Kidney (tissue), 14 donors: ENCODE measurements around the gene FLYWCH1. TPM values are rescaled to one million over a fixed set of nuclear protein-coding genes. Genes with fewer than 3 reads are reported as not detected.

ENCODE experiments used
- DNase-seq, 5 donors: peaks; one replicate each; pipeline ENCODE4 v3.0.0-alpha.2; 2013 to 2020
- FAIRE-seq: peaks from 2 replicates; lab custom pipeline; 2012; peaks lifted over from hg19 to GRCh38; lab: Jason Lieb, UNC
- H3K27ac ChIP-seq, 2 donors: one replicate each; pipeline ENCODE4 v1.7.0; 2013; ENCODE audit warnings: low read depth in 2 of 2, low read length in 2 of 2, inconsistent platforms in 1 of 2
- H3K27me3 ChIP-seq: one replicate; pipeline ENCODE4 v1.7.1; 2013; ENCODE audit warnings: low read length, inconsistent platforms; ENCODE audit not compliant: control insufficient read depth, insufficient read depth
- H3K36me3 ChIP-seq, 3 donors: one replicate each; pipeline versions ENCODE4 v1.7.0 to v1.7.1; 2013; ENCODE audit warnings: low read length in 3 of 3, control low read depth in 1 of 3, inconsistent platforms in 1 of 3; ENCODE audit not compliant: insufficient read depth in 3 of 3, control insufficient read depth in 2 of 3
- H3K4me1 ChIP-seq, 3 donors: one replicate each; pipeline versions ENCODE4 v1.7.0 to v1.7.1; 2013; ENCODE audit warnings: low read length in 3 of 3, inconsistent platforms in 1 of 3, low read depth in 1 of 3; ENCODE audit not compliant: control insufficient read depth in 2 of 3, insufficient read depth in 2 of 3
- H3K4me3 ChIP-seq, 3 donors: one replicate each; pipeline versions ENCODE4 v1.7.0 to v1.8.1; 2013; ENCODE audit warnings: low read length in 3 of 3, control low read depth in 1 of 3, inconsistent platforms in 1 of 3
- H3K9ac ChIP-seq, 3 donors: one replicate each; pipeline versions ENCODE4 v1.7.0 to v1.7.1; 2013; ENCODE audit warnings: low read length in 3 of 3, control low read depth in 1 of 3, inconsistent platforms in 1 of 3
- H3K9me3 ChIP-seq, 3 donors: one replicate each; pipeline versions ENCODE4 v1.7.0 to v1.7.1; 2013; ENCODE audit warnings: low read length in 3 of 3, control low read depth in 1 of 3, inconsistent platforms in 1 of 3; ENCODE audit not compliant: control insufficient read depth in 2 of 3, insufficient read depth in 1 of 3
- CTCF ChIP-seq: IDR thresholded peaks from 3 replicates; pipeline ENCODE4 v1.5.1; 2012; ENCODE audit warnings: mild to moderate bottlenecking, moderate library complexity, borderline replicate concordance; ENCODE audit not compliant: insufficient read depth; ENCODE audit errors: extremely low read depth
- intact Hi-C: fragments of 100-400 bp; cut with DNase I; formaldehyde crosslinking; loops from one replicate; pipeline ENCODE4 v1.11.1; 2022
- polyA plus RNA-seq: library from polyadenylated mRNA; stranded (reverse); fragments of 350-450 nt; fragmentation: Illumina TruSeq; extraction: RNeasy Lipid Tissue Mini Kit (QIAGEN cat#74804); gene quantifications from one replicate; pipeline ENCODE4 v1.2.3, GENCODE V29; 2014; ENCODE audit warnings: low read depth, low replicate concordance; ENCODE audit not compliant: insufficient read depth
- total RNA-seq: library from RNA; stranded (reverse); fragmentation: NEBNext Ultra II Directional; extraction: Animal tissue kit (Norgen Biotek cat#: 25700); gene quantifications from one replicate; pipeline ENCODE4 v1.2.1, GENCODE V29; 2021
- donor health status: control.
- donor health status: control.
- donor health status: control.
- donor health status: control.
- donor health status: control.
- donor health status: DM: yes; HTN: yes; CAD: no.
- donor health status: Normal renal cell carcinoma (clear cell type).

Gene FLYWCH1
- total and polyA plus RNA-seq, 2 donors from 2014 or later = 24.5 to 36.8 TPM

DNA sequence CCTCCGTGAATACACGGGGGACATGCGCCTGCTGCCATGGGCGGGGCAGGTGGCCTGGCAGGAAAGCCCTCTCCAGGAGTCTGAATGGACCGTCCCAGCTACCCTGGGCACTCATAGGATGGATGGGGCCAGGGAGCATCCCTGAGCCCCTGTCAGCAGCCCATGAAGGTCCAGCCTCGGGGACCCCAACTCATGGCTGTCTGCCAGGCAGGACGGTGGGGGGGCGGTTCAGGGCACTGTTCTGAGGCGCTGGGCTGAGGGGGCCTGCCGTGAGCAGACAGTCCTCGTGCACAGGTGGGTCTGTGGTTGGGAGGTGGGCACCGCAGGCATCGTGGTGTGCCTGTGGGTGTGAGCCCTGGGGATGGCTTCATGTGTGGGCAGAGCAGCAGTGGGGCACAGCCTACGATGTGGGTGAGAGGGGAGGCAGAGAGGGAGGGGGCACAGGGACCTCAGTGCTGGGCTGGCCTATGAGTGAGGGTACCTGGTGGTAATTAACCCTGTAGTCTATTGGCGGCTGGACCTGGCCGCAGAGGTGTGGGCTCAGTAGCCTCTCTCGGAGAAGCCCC is 75.0 kb downstream of the FLYWCH1 start:
- no peaks in the 10 kb centered on the region for H3K36me3 ChIP-seq
- no peak overlapping the region for H3K27ac ChIP-seq
- DNase-seq = no peak
- no peaks in the 10 kb centered on the region for H3K27me3 ChIP-seq
- no peak overlapping the region for H3K4me3 ChIP-seq
- no peaks in the 10 kb centered on the region for H3K9me3 ChIP-seq
- FAIRE-seq = no peak
- no peak for TF ChIP-seq CTCF
- intact Hi-C loops = no loop called here
- H3K9ac ChIP-seq = no peak overlapping the region
- H3K4me1 ChIP-seq = no peaks in the 10 kb centered on the region

DNA sequence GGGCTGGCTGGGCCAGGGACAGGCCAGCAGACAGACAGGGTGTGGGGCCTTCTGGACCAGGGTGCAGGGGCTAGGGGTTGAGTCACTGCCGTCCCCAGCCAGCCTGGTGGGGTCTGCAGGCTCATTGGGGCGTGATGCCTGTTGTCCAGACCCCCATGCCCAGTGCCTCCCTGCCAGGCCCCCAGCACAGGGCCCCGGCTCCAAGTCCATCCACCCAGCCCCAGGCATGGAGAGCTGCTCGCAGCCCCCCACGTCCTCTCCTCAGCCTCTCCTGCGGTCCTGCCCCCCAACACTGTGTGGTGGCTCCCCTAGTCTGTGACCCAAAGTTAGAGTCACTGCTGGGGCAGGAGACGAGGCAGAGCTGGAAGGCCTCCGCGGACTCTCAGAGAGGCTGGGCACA is 75.6 kb downstream of the FLYWCH1 start:
- no peak overlapping the region for H3K9ac ChIP-seq
- FAIRE-seq (no peak), DNase-seq (no peak)
- H3K36me3 ChIP-seq = no peaks in the 10 kb centered on the region
- H3K9me3 ChIP-seq = no peaks in the 10 kb centered on the region
- no peak overlapping the region for H3K4me3 ChIP-seq
- no peaks in the 10 kb centered on the region for H3K27me3 ChIP-seq
- intact Hi-C loops = no loop called here
- no peak overlapping the region for H3K27ac ChIP-seq
- no peaks in the 10 kb centered on the region for H3K4me1 ChIP-seq
- TF ChIP-seq CTCF = no peak

DNA sequence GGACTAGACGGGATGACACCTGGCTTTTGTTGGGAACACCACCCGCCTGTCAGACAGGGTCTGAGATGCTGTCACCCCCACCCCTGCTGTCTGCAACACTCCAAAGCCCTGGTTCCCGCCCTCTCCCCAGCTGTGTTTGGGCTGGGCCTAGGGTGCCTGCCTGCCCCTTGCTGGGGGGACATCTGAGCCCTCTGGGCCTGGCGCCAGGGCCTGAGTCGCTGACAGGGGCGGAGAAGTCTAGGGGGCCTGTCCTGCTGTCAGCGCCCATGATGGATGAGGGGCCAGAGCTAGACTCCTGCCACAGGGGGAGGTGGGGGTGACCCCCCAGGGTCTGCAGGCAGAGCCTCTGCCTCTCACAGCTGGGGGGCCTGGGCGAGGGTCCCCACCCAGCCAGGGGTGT is 76.1 kb downstream of the FLYWCH1 start:
- no peak for FAIRE-seq
- intact Hi-C loops = no loop called here
- DNase-seq = peak in 2 of 5 donors; percentile 27 to 54
- H3K27ac ChIP-seq = no peak overlapping the region
- no peak for TF ChIP-seq CTCF
- H3K36me3 ChIP-seq = no peaks in the 10 kb centered on the region
- no peaks in the 10 kb centered on the region for H3K27me3 ChIP-seq
- no peak overlapping the region for H3K4me3 ChIP-seq
- no peak overlapping the region for H3K9ac ChIP-seq
- no peaks in the 10 kb centered on the region for H3K4me1 ChIP-seq
- H3K9me3 ChIP-seq = no peaks in the 10 kb centered on the region

DNA sequence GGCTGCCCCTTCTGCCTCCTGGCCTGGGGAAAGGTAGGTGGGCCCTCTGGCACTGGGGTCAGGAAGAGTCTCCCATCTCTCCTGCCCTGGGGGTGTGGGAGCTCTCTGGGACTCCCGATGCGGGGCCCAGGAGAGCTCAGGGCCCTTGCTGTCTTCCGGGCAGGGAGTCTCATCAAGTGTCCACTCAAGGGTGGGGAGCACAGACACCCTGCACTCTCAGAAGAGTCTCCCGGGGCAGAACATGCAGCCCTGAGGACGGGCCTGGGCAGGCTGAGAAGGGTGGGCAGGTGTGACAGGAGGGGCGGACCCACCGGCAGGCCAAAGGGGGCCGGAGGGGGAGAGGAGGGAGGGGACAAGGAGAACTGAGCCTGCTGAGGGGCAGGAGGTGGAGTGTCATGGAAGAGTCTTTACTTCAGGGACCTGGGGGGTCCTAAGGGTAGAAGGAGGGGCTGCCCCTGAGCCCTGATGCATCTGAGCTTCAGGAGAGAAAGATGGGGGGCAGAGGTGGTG is 76.9 kb downstream of the FLYWCH1 start:
- Histone ChIP-seq H3K27me3 (no peaks in the 10 kb centered on the region), H3K4me1 (no peaks in the 10 kb centered on the region), H3K36me3 (no peaks in the 10 kb centered on the region), H3K27ac (no peak overlapping the region), H3K4me3 (no peak overlapping the region), H3K9ac (no peak overlapping the region), H3K9me3 (no peaks in the 10 kb centered on the region)
- DNase-seq = no peak
- no peak for TF ChIP-seq CTCF
- FAIRE-seq = no peak
- intact Hi-C loops = no loop called here
